Fibroblast of lung (primary cell): ENCODE data around the gene ZC3H13.

Source experiments
- CTCF ChIP-seq, 2 donors: IDR thresholded peaks in 1 of 2; conservative IDR thresholded peaks in 1 of 2; 1 replicate in 1 of 2; 2 replicates in 1 of 2; pipeline ENCODE4 v1.5.1; 2011 to 2012; ENCODE audit warnings: low read length in 2 of 2, control low read depth in 1 of 2, inconsistent platforms in 1 of 2, low read depth in 1 of 2, mild to moderate bottlenecking in 1 of 2
- EZH2 ChIP-seq: IDR thresholded peaks from 2 replicates; pipeline ENCODE4 v1.5.1; 2012; ENCODE audit warnings: low read length, control low read depth, mild to moderate bottlenecking; ENCODE audit errors: missing control alignments

- TF ChIP-seq CTCF (conservative IDR thresholded peaks at IDR 0.05 in 1 of 2, IDR thresholded peaks at IDR 0.05 in 1 of 2; ENCODE audit: low read depth in 1 of 2, low read length in 2 of 2) (no peak), EZH2 (no peak)
Measured at GRCh38 chr13:46059405-46059804, 6.9 kb upstream of the ZC3H13 start.
